ENCODE data around the gene MPPED2.

DNA sequence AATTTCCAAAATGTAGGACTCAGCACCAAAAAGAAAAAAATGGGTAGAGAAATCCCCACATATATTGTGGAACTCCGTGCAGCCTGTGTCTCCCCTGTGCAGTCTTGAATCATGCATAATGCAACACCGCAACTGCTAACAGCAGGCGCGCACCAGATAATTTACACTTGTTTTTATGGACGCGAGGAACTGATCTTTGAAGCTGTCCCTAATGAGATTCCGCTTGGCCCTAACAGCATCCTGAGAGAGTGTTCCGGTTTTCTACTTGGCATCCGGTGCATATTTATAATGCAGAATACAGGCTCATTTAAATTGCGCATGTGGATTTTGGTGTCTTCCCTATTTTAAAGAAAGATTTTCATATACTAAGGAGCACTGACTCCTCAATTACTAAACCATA lies 21.1 kb downstream of the MPPED2 start:
- TF ChIP-seq, protein P1, sequence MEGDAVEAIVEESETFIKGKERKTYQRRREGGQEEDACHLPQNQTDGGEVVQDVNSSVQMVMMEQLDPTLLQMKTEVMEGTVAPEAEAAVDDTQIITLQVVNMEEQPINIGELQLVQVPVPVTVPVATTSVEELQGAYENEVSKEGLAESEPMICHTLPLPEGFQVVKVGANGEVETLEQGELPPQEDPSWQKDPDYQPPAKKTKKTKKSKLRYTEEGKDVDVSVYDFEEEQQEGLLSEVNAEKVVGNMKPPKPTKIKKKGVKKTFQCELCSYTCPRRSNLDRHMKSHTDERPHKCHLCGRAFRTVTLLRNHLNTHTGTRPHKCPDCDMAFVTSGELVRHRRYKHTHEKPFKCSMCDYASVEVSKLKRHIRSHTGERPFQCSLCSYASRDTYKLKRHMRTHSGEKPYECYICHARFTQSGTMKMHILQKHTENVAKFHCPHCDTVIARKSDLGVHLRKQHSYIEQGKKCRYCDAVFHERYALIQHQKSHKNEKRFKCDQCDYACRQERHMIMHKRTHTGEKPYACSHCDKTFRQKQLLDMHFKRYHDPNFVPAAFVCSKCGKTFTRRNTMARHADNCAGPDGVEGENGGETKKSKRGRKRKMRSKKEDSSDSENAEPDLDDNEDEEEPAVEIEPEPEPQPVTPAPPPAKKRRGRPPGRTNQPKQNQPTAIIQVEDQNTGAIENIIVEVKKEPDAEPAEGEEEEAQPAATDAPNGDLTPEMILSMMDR (conservative IDR thresholded peaks at IDR 0.05 in 1 of 2, IDR thresholded peaks at IDR 0.05 in 1 of 2; ENCODE audit: extremely low read depth in 1 of 2, insufficient read depth in 1 of 2, low read depth in 1 of 2, low read length in 2 of 2), result no peak
- no peak for TF ChIP-seq EZH2 (IDR thresholded peaks at IDR 0.05; ENCODE audit: borderline replicate concordance, low read length)

All from mammary epithelial cell (primary cell).